SK-N-SH (cell line): ENCODE results near the gene CHST11. TPM values are rescaled to one million over a fixed set of nuclear protein-coding genes. Genes with fewer than 3 reads are reported as not detected.

Experiments
- CTCF ChIA-PET: fragments of 300-600, 350-600 bp; formaldehyde crosslinking; extraction: SDS; loops from one replicate; lab custom pipeline; 2021; lab: Yijun Ruan, JAX
- POLR2A ChIA-PET: fragments of 350-600 bp; sonication (Branson Sonifier 250); formaldehyde crosslinking; extraction: SDS; loops from one replicate; lab custom pipeline; 2020; ENCODE audit warnings: antibody characterized with exemption, inconsistent platforms; lab: Yijun Ruan, JAX
- DNase-seq: peaks from one replicate; pipeline ENCODE4 v3.0.0; 2012
- H2AFZ ChIP-seq: fragments of 200-600 bp; sonication (generic); 2 replicates; pipeline ENCODE4 v1.8.1; 2016; ENCODE audit warnings: antibody characterized with exemption, mild to moderate bottlenecking, low read depth
- H3F3A ChIP-seq: fragments of 200-600 bp; sonication (generic); replicated peaks from 2 replicates; pipeline ENCODE3; 2016; ENCODE audit warnings: antibody characterized with exemption, mild to moderate bottlenecking; ENCODE audit not compliant: insufficient read depth
- H3K27ac ChIP-seq, 2 experiments: fragments of 200-500 bp in 1 of 2; fragments of 200-600 bp in 1 of 2; sonication (Bioruptor generic) in 1 of 2; sonication (generic), shearing (Covaris generic) in 1 of 2; 2 replicates each; pipeline versions ENCODE4 v1.5.1 to v1.6.1; 2014 to 2016; ENCODE audit warnings: low read depth in 2 of 2, inconsistent platforms in 1 of 2, low read length in 1 of 2, mild to moderate bottlenecking in 1 of 2, mixed read lengths in 1 of 2
- H3K27me3 ChIP-seq: fragments of 200-600 bp; sonication (generic), shearing (Covaris generic); 2 replicates; pipeline ENCODE4 v1.6.1; 2016; ENCODE audit warnings: mixed run types; ENCODE audit not compliant: insufficient read depth
- H3K36me3 ChIP-seq, 2 experiments: fragments of 200-500 bp in 1 of 2; fragments of 200-600 bp in 1 of 2; sonication (Bioruptor generic) in 1 of 2; sonication (generic) in 1 of 2; replicated peaks in 1 of 2; 2 replicates each; pipeline versions ENCODE3 to v1.5.1; 2014 to 2016; ENCODE audit warnings: low read length in 1 of 2, mild to moderate bottlenecking in 1 of 2; ENCODE audit not compliant: insufficient read depth in 2 of 2, control insufficient read depth in 1 of 2
- H3K4me1 ChIP-seq, 2 experiments: fragments of 200-500 bp in 1 of 2; fragments of 200-600 bp in 1 of 2; sonication (Bioruptor generic) in 1 of 2; sonication (generic), shearing (Covaris generic) in 1 of 2; 2 replicates each; pipeline versions ENCODE4 v1.5.1 to v1.6.1; 2014 to 2016; ENCODE audit warnings: low read depth in 1 of 2, low read length in 1 of 2, mixed run types in 1 of 2; ENCODE audit not compliant: insufficient read depth in 2 of 2, control insufficient read depth in 1 of 2
- H3K4me2 ChIP-seq: fragments of 200-600 bp; sonication (generic), shearing (Covaris generic); 2 replicates; pipeline ENCODE4 v1.6.1; 2017; ENCODE audit warnings: mixed run types
- H3K4me3 ChIP-seq, 2 experiments: fragments of 200-500 bp in 1 of 2; fragments of 200-600 bp in 1 of 2; sonication (Bioruptor generic) in 1 of 2; sonication (generic), shearing (Covaris generic) in 1 of 2; 2 replicates each; pipeline versions ENCODE4 v1.5.1 to v1.8.1; 2014 to 2016; ENCODE audit warnings: low read depth in 2 of 2, inconsistent platforms in 1 of 2, low read length in 1 of 2, mild to moderate bottlenecking in 1 of 2, mixed read lengths in 1 of 2, moderate library complexity in 1 of 2
- H3K79me2 ChIP-seq: fragments of 200-600 bp; sonication (generic); 2 replicates; pipeline ENCODE4 v1.8.1; 2017; ENCODE audit warnings: mild to moderate bottlenecking; ENCODE audit not compliant: insufficient read depth
- H3K9ac ChIP-seq: fragments of 200-600 bp; sonication (generic); 2 replicates; pipeline ENCODE4 v1.6.1; 2017; ENCODE audit warnings: mixed run types
- H3K9me2 ChIP-seq: fragments of 200-600 bp; sonication (generic); 2 replicates; pipeline ENCODE4 v1.6.1; 2017; ENCODE audit warnings: mixed run types
- H3K9me3 ChIP-seq: fragments of 200-600 bp; sonication (generic); 2 replicates; pipeline ENCODE4 v1.6.1; 2017; ENCODE audit warnings: mixed run types, mild to moderate bottlenecking, moderate library complexity
- H4K20me1 ChIP-seq: fragments of 200-600 bp; sonication (generic); 2 replicates; pipeline ENCODE4 v1.6.1; 2017; ENCODE audit warnings: mild to moderate bottlenecking, mixed run types; ENCODE audit not compliant: insufficient read depth
- EP300 ChIP-seq, 2 experiments: IDR thresholded peaks; 2 replicates each; pipeline versions ENCODE4 v1.4.0 to v1.6.1; 2012; ENCODE audit warnings: borderline replicate concordance in 1 of 2, low read depth in 1 of 2, low read length in 1 of 2
- FOSL2 ChIP-seq: IDR thresholded peaks from 2 replicates; pipeline ENCODE4 v1.4.0; 2012; ENCODE audit warnings: low read depth, mild to moderate bottlenecking, moderate library complexity, borderline replicate concordance
- FOXM1 ChIP-seq: IDR thresholded peaks from 2 replicates; pipeline ENCODE4 v1.4.0; 2012; ENCODE audit warnings: low read depth, mild to moderate bottlenecking
- GABPA ChIP-seq: IDR thresholded peaks from 2 replicates; pipeline ENCODE4 v1.4.0; 2012; ENCODE audit warnings: low read depth, mild to moderate bottlenecking
- GATA2 ChIP-seq: sonication (generic); formaldehyde crosslinking; IDR thresholded peaks from 2 replicates; pipeline ENCODE4 v1.5.0; 2020; ENCODE audit warnings: mild to moderate bottlenecking, missing genetic modification reagents
- IRF3 ChIP-seq: fragments of 150-350 bp; IDR thresholded peaks from 2 replicates; pipeline ENCODE4 v1.6.1; 2016; ENCODE audit warnings: mild to moderate bottlenecking, low read depth, low read length
- NFIC ChIP-seq: IDR thresholded peaks from 2 replicates; pipeline ENCODE4 v1.4.0; 2012; ENCODE audit warnings: borderline replicate concordance
- NRF1 ChIP-seq: IDR thresholded peaks from 2 replicates; pipeline ENCODE4 v1.6.1; 2012; ENCODE audit warnings: low read depth, mild to moderate bottlenecking, low read length
- PBX3 ChIP-seq: IDR thresholded peaks from 2 replicates; pipeline ENCODE4; 2012
- POLR2AphosphoS5 ChIP-seq: IDR thresholded peaks from 2 replicates; pipeline ENCODE4 v1.6.1; 2012; ENCODE audit warnings: low read depth, low read length
- RCOR1 ChIP-seq: fragments of 150-350 bp; IDR thresholded peaks from 2 replicates; pipeline ENCODE4 v1.6.1; 2017; ENCODE audit warnings: antibody characterized with exemption, low read length
- REST ChIP-seq: IDR thresholded peaks from 2 replicates; pipeline ENCODE4 v1.6.1; 2012; ENCODE audit warnings: mild to moderate bottlenecking, low read depth, low read length, moderate library complexity
- RFX5 ChIP-seq: IDR thresholded peaks from 2 replicates; pipeline ENCODE4 v1.6.1; 2012; ENCODE audit warnings: mild to moderate bottlenecking, improper control_type of control experiment, low read length
- RXRA ChIP-seq: IDR thresholded peaks from 2 replicates; pipeline ENCODE4 v1.4.0; 2012; ENCODE audit warnings: low read depth, mild to moderate bottlenecking, borderline replicate concordance
- TAF1 ChIP-seq: IDR thresholded peaks from 2 replicates; pipeline ENCODE4 v1.6.1; 2012; ENCODE audit warnings: low read depth, mild to moderate bottlenecking, low read length, moderate library complexity, borderline replicate concordance
- TCF12 ChIP-seq: IDR thresholded peaks from 2 replicates; pipeline ENCODE4 v1.4.0; 2012
- TEAD4 ChIP-seq: IDR thresholded peaks from 2 replicates; pipeline ENCODE4 v1.4.0; 2012; ENCODE audit warnings: mild to moderate bottlenecking, borderline replicate concordance; ENCODE audit not compliant: insufficient read depth
- USF1 ChIP-seq: IDR thresholded peaks from 2 replicates; pipeline ENCODE4 v1.4.0; 2012; ENCODE audit warnings: low read depth, borderline replicate concordance
- USF2 ChIP-seq: fragments of 150-350 bp; IDR thresholded peaks from 2 replicates; pipeline ENCODE4 v1.6.1; 2017; ENCODE audit warnings: antibody characterized with exemption, low read length, low read depth, borderline replicate concordance
- YY1 ChIP-seq: IDR thresholded peaks from 2 replicates; pipeline ENCODE4 v1.4.0; 2012; ENCODE audit warnings: low read depth, mild to moderate bottlenecking
- WGBS: methylation state at CpG from one replicate; pipeline ENCODE4 v1.1.6; 2017; ENCODE audit warnings: low lambda C conversion rate; 5-methylcytosine and 5-hydroxymethylcytosine counted together
- polyA plus RNA-seq, 3 experiments: library from polyadenylated mRNA; depleted of rRNA; stranded (reverse); fragments of >200 nt; gene quantifications; 2 replicates each; pipeline ENCODE4 v1.2.3, GENCODE V29; 2012

CHST11 gene
- polyA plus RNA-seq, 1 of the 3 experiments (the other 2 are of a cell fraction) = 18.6 TPM

GRCh38 chr12:104746467-104747088 is 289.8 kb downstream of the CHST11 start:
- POLR2A ChIA-PET = no interaction called here
- Histone ChIP-seq H3K4me3 (no peak overlapping the region), H3K9ac (no peak overlapping the region), H3K79me2 (no peaks in the 10 kb centered on the region), H3K4me2 (no peak overlapping the region), H3K9me3 (no peaks in the 10 kb centered on the region), H3K27me3 (no peaks in the 10 kb centered on the region), H3K27ac (no peak overlapping the region), H3K36me3 (no peaks in the 10 kb centered on the region), H2AFZ (no peak overlapping the region), H3K9me2 (no peaks in the 10 kb centered on the region), H4K20me1 (no peaks in the 10 kb centered on the region), H3F3A (no peaks in the 10 kb centered on the region), H3K4me1 (peaks cover 3 to 17% of the 10 kb centered on the region in 2 experiments; a peak in 1 of 4 replicates)
- 91% methylated on average over 6 of the region's 6 CpGs for WGBS
- CTCF ChIA-PET = interaction anchor here (1.0 to 1.5 kb wide), 2 partner anchors 15 to 44 kb away, joined by 3 to 7 read pairs; no protein-coding TSS in a partner anchor
- TF ChIP-seq TCF12 = no peak
- no peak for TF ChIP-seq NRF1
- no peak for TF ChIP-seq FOXM1
- no peak for TF ChIP-seq USF2
- no peak for DNase-seq

- WGBS = 65% methylated on average over 2 of the region's 2 CpGs
- no peak overlapping the region for H3K9ac ChIP-seq
- POLR2A ChIA-PET = no interaction called here
- TF ChIP-seq FOSL2 = no peak
- no peak for TF ChIP-seq FOXM1
- no peak for TF ChIP-seq POLR2AphosphoS5
- no peak for TF ChIP-seq GATA2 (CRISPR knock-in tag)
- TF ChIP-seq NFIC = no peak
- TF ChIP-seq TAF1 = no peak
- no peak for TF ChIP-seq TEAD4
- TF ChIP-seq RCOR1 = no peak
- TF ChIP-seq RXRA = no peak
- no peak for TF ChIP-seq EP300 (IDR thresholded peaks at IDR 0.05; ENCODE audit: borderline replicate concordance in 1 of 2, low read depth in 1 of 2, low read length in 1 of 2)
- no peak for TF ChIP-seq RFX5
- TF ChIP-seq USF1 = no peak
- no peak for TF ChIP-seq PBX3
- TF ChIP-seq YY1 = no peak
- no peak for TF ChIP-seq NRF1
- no peak for TF ChIP-seq GABPA
- no peak for TF ChIP-seq IRF3
- TF ChIP-seq REST = no peak
- no peak for TF ChIP-seq TCF12
These were observed 290.6 kb downstream of the CHST11 start for GRCh38 chr12:104747330-104747729.

More at GRCh38 chr12:104747330-104747729, 290.6 kb downstream of the CHST11 start:
- H3K27ac ChIP-seq = no peak overlapping the region
- peaks cover 3 to 16% of the 10 kb centered on the region in 2 experiments; a peak in 1 of 4 replicates for H3K4me1 ChIP-seq
- no peak overlapping the region for H3K4me2 ChIP-seq
- no peak overlapping the region for H3K4me3 ChIP-seq
- H3K9me3 ChIP-seq = no peaks in the 10 kb centered on the region
- no peaks in the 10 kb centered on the region for H3K27me3 ChIP-seq
- H3K79me2 ChIP-seq = no peaks in the 10 kb centered on the region
- no peak for DNase-seq
- H3F3A ChIP-seq = no peaks in the 10 kb centered on the region
- H4K20me1 ChIP-seq = no peaks in the 10 kb centered on the region
- H3K9me2 ChIP-seq = no peaks in the 10 kb centered on the region
- H2AFZ ChIP-seq = no peak overlapping the region
- H3K36me3 ChIP-seq = no peaks in the 10 kb centered on the region
- CTCF ChIA-PET = interaction anchor here (1.0 to 1.5 kb wide), 2 partner anchors 14 to 44 kb away, joined by 3 to 7 read pairs; no protein-coding TSS in a partner anchor
